ENCODE data around the gene VTN.

DNA sequence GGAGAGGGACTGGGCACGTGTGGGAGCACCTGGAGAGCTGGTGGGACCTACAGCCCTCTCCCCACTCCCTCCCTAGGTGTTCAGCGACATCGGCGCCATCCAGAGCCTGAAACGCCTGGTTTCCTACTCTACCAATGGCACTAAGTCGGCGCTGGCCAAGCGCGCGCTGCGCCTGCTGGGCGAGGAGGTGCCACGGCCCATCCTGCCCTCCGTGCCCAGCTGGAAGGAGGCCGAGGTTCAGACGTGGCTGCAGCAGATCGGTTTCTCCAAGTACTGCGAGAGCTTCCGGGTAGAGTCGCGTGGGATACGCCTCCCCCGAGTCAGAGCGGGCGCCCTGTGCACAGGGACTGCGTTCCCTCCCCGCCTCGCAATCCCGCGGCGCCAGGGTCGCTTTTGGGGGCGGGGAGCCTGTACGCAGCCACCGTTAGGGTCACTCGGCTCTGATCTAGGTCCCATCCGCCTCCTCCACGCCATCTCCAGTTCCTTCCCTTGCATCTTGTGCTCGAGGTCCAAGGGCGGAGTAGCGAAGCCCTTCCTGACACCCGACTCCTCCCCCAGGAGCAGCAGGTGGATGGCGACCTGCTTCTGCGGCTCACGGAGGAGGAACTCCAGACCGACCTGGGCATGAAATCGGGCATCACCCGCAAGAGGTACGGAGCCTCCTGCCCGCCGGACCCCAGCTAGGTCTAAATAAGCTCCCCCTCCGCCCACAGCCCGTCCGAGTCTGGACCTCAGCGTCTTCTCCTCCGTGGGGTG is 14.4 kb upstream of the VTN start:
- TF ChIP-seq POLR2A (IDR thresholded peaks at IDR 0.05; ENCODE audit: low read length): peak; percentile 73
- TF ChIP-seq GATA1 (IDR thresholded peaks at IDR 0.05; ENCODE audit: low read depth, low read length): no peak

Measured in erythroblast (primary cell).